Caco-2 (cell line): ENCODE results near the gene SRGAP2B. TPM values are rescaled to one million over a fixed set of nuclear protein-coding genes. Genes with fewer than 3 reads are reported as not detected.
"Not testable (repeated sequence)": the region's sequence is repeated elsewhere in the genome, so short reads cannot be mapped to it uniquely, and the experiment has no call there.

Experiments used
- Bru-seq: library from RNA; stranded (reverse); fragments of 400-500 nt; gene quantifications from one replicate; lab custom pipeline; 2021; lab: Mats Ljungman, UMichigan
- BruChase-seq, 2 experiments: library from RNA; stranded (reverse); fragments of 400-500 nt; gene quantifications; one replicate each; lab custom pipeline; 2021; lab: Mats Ljungman, UMichigan
- BruUV-seq: library from RNA; stranded (reverse); fragments of 400-500 nt; replicated peaks from 2 replicates; lab custom pipeline; 2021; lab: Mats Ljungman, UMichigan
- CTCF ChIA-PET: fragments of 300-600 bp; sonication (Branson Sonifier 250); formaldehyde crosslinking; loops from one replicate; lab custom pipeline; 2022; ENCODE audit warnings: antibody characterized with exemption; lab: Charles Lee
- POLR2A ChIA-PET: fragments of 300-600 bp; sonication (Branson Sonifier 250); formaldehyde crosslinking; loops from one replicate; lab custom pipeline; 2022; ENCODE audit warnings: antibody characterized with exemption; lab: Charles Lee
- DNase-seq, 2 experiments: peaks; one replicate each; pipeline versions ENCODE4 v3.0.0 to v3.0.0-alpha.2; 2020 to 2022
- H3K27me3 ChIP-seq: replicated peaks from 2 replicates; pipeline ENCODE4 v1.6.0; 2011; ENCODE audit warnings: low read length; ENCODE audit not compliant: control insufficient read depth, insufficient read depth
- H3K36me3 ChIP-seq: 2 replicates; pipeline ENCODE4 v1.5.1; 2011; ENCODE audit warnings: low read length; ENCODE audit not compliant: control insufficient read depth, insufficient read depth
- H3K4me1 ChIP-seq: fragments of 250-450 bp; sonication (Bioruptor Pico); 2 replicates; pipeline ENCODE4 v1.5.1; 2020; ENCODE audit warnings: mild to moderate bottlenecking
- H3K4me3 ChIP-seq: 2 replicates; pipeline ENCODE4 v1.5.1; 2011; ENCODE audit warnings: low read depth, mild to moderate bottlenecking, control low read depth, low read length
- H3K9me3 ChIP-seq: fragments of 250-450 bp; sonication (Bioruptor Pico); 2 replicates; pipeline ENCODE4 v1.5.1; 2020; ENCODE audit warnings: mild to moderate bottlenecking, moderate library complexity
- H3K27ac Mint-ChIP-seq: one replicate; pipeline ENCODE4 v1.8.0; 2022; ENCODE audit warnings: mixed read lengths; ENCODE audit not compliant: unreplicated experiment
- H3K27me3 Mint-ChIP-seq: one replicate; pipeline ENCODE4 v1.8.0; 2022; ENCODE audit warnings: mixed read lengths; ENCODE audit not compliant: insufficient read depth, unreplicated experiment
- H3K36me3 Mint-ChIP-seq: one replicate; pipeline ENCODE4 v1.8.0; 2022; ENCODE audit warnings: mild to moderate bottlenecking, mixed read lengths; ENCODE audit not compliant: insufficient read depth, unreplicated experiment
- H3K4me1 Mint-ChIP-seq: one replicate; pipeline ENCODE4 v1.8.0; 2022; ENCODE audit warnings: low read depth, mixed read lengths; ENCODE audit not compliant: unreplicated experiment
- H3K4me3 Mint-ChIP-seq: one replicate; pipeline ENCODE4 v1.8.0; 2022; ENCODE audit warnings: mild to moderate bottlenecking, moderate library complexity, mixed read lengths; ENCODE audit not compliant: unreplicated experiment
- H3K9me3 Mint-ChIP-seq: one replicate; pipeline ENCODE4 v1.8.0; 2022; ENCODE audit warnings: mixed read lengths; ENCODE audit not compliant: unreplicated experiment
- intact Hi-C: fragments of 100-400 bp; cut with micrococcal nuclease; formaldehyde crosslinking; loops from one replicate; pipeline ENCODE4 v1.10.0; 2022; ENCODE audit not compliant: unreplicated experiment
- long read RNA-seq: library from polyadenylated mRNA; stranded (forward); transcript quantifications from one replicate; pipeline ENCODE4 v2.0.0, GENCODE V29; 2022
- total RNA-seq: library from RNA; stranded (reverse); gene quantifications from 2 replicates; pipeline ENCODE4 v1.2.3, GENCODE V29; 2022

Gene SRGAP2B
- total RNA-seq (6.3 and 6.5 TPM in 2 replicates), Bru-seq, nascent RNA (percentile 53 among the genes with signal in this experiment), BruChase-seq, experiment 1, labeled RNA remaining after a 2-hour chase (percentile 44 among the genes with signal in this experiment), BruChase-seq, experiment 2, labeled RNA remaining after a 6-hour chase (percentile 43 among the genes with signal in this experiment)
- long read RNA-seq, partial matches to known transcripts, result 0 of 2 reads
- long read RNA-seq, other reads (novel, unspliced or antisense), result 2 of 2 reads

DNA sequence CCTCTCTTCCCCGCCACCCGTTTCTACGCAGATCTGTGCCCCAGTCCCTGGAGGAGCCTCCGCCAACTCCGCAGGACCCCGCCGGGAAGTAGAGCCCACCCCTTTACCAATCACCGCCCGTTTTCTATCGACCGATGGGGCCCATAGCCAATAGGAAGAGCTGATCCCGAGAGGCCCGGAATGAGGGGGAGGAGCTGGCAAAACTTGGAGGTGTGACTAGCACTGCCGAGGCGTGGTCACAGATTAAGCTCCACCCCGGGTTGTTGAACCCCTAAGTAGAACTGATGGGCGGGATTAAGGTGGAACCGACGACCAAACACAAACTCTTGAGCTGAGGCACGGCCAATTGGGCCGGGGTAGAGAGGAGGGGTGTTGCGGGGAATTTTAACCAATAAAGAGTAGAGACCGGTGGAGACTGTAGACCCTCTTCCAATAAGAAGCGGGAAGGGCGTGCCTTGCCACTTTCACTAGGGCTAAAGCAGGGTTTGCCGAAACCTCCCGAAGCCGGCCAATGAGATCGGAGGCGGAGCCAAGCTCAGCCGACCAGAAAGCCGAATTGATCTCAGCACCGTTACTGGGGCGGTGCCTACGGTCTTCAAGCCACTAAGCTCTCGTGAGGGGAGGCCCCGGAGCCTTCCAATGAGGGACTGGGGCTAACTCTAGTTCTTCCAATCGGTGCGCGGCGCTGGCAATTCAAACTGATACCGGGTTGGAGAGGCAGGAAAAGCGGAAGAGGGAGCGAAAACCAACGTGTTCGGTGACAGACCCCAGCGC, at the start of gene SRGAP2B, which contains the start of gene FAM72D:
Gene SRGAP2B (minus strand): TSS at position 45 of the 774 bp plus-strand sequence. CDS start 2,427 bp downstream, outside the sequence.
Gene FAM72D (plus strand): TSS at position 691 of the 774 bp plus-strand sequence. CDS start 874 bp downstream, outside the sequence.
- POLR2A ChIA-PET, DNase-seq, H3K36me3 ChIP-seq, H3K4me1 ChIP-seq, H3K9me3 Mint-ChIP-seq, BruUV-seq, H3K27ac Mint-ChIP-seq, intact Hi-C loops, CTCF ChIA-PET, H3K9me3 ChIP-seq, H3K4me1 Mint-ChIP-seq, H3K27me3 Mint-ChIP-seq, H3K36me3 Mint-ChIP-seq, H3K27me3 ChIP-seq: not testable (repeated sequence)
- peak within 1 kb of the TSS; percentile 62 for H3K4me3 Mint-ChIP-seq
- H3K4me3 ChIP-seq, result peak within 1 kb of the TSS; percentile 37

DNA sequence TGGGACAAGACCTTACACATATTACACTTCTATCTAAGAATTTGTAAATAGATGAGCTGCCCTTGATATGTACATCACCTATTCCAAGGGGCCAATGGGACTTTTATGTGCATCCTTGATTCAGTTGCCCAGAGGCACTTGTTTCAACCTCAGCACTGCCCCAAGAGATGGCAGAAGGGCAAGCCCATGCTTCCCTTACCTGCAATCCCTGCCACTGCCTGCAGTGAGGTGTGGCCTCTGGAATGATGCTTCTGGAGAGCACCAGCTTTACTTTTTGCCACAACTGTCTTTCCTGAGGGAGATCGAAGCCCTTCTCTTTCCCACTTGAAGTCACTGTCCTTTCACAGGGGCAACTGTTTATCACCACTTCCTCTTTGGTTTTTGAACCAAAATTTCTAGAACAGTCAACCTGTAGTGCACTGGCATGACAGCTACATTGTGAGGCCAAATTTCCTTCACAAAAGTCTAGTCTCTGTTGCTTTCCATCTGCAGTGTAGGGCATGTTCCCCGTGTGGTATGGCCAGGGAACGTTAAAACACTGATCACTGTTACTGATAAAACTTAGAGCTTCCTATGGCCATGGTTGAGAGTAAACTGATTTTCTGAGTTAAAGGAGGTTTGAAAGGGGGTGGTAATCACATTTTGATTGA, 49.3 kb upstream of the SRGAP2B start:
- H3K4me3 Mint-ChIP-seq, H3K9me3 ChIP-seq, H3K9me3 Mint-ChIP-seq, POLR2A ChIA-PET, BruUV-seq, H3K27me3 Mint-ChIP-seq, H3K4me1 Mint-ChIP-seq, DNase-seq, H3K4me1 ChIP-seq, H3K36me3 Mint-ChIP-seq, intact Hi-C loops, H3K27ac Mint-ChIP-seq, H3K36me3 ChIP-seq, H3K27me3 ChIP-seq, H3K4me3 ChIP-seq, CTCF ChIA-PET: not testable (repeated sequence)

DNA sequence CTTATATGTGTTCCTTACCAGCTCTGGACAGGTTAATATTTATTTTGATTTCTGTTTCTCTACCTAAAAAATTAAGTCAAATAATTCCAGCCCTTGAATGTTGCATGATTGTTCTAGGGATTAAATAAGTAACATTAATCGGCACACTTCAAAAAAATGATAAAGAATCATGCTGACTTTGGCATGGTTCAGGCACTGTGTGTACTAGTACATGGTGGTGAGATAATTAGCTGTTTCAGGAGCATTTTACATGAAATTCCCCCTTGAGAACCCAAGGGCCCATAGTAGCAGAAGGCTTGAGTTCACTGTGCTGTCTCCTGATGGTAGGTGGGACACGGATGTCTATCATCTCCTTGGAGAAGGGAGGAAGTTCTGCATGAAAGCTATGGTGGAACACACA, 45.4 kb upstream of the SRGAP2B start:
- H3K36me3 Mint-ChIP-seq, H3K36me3 ChIP-seq, H3K27ac Mint-ChIP-seq, H3K27me3 ChIP-seq, H3K4me3 ChIP-seq, H3K4me1 Mint-ChIP-seq, CTCF ChIA-PET, H3K4me1 ChIP-seq, H3K27me3 Mint-ChIP-seq, H3K4me3 Mint-ChIP-seq, BruUV-seq, DNase-seq, H3K9me3 ChIP-seq, intact Hi-C loops, POLR2A ChIA-PET, H3K9me3 Mint-ChIP-seq: not testable (repeated sequence)

DNA sequence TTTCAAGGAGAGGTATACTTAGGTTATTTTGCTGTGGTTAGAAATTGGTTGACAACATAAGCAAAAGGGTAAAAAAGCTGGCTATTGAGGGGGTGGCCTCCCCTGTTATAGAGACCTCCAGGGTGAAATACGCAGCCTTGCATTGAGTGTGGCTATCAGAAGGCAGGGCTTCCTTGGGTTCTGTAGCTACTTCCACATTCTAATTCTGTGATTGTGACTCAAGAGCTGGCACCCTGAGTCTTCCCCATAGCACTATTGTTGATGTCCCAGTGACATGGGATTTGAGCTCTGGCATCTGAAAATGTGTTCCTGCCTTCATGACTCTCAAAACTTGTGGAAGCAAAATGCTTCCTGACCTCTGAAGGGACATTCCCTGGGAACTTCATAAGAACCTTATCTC, 39.3 kb upstream of the SRGAP2B start:
- H3K36me3 ChIP-seq, POLR2A ChIA-PET, H3K4me1 Mint-ChIP-seq, intact Hi-C loops, H3K4me3 ChIP-seq, BruUV-seq, H3K27me3 ChIP-seq, H3K27me3 Mint-ChIP-seq, DNase-seq, CTCF ChIA-PET, H3K9me3 ChIP-seq, H3K36me3 Mint-ChIP-seq, H3K27ac Mint-ChIP-seq, H3K9me3 Mint-ChIP-seq, H3K4me3 Mint-ChIP-seq, H3K4me1 ChIP-seq: not testable (repeated sequence)

DNA sequence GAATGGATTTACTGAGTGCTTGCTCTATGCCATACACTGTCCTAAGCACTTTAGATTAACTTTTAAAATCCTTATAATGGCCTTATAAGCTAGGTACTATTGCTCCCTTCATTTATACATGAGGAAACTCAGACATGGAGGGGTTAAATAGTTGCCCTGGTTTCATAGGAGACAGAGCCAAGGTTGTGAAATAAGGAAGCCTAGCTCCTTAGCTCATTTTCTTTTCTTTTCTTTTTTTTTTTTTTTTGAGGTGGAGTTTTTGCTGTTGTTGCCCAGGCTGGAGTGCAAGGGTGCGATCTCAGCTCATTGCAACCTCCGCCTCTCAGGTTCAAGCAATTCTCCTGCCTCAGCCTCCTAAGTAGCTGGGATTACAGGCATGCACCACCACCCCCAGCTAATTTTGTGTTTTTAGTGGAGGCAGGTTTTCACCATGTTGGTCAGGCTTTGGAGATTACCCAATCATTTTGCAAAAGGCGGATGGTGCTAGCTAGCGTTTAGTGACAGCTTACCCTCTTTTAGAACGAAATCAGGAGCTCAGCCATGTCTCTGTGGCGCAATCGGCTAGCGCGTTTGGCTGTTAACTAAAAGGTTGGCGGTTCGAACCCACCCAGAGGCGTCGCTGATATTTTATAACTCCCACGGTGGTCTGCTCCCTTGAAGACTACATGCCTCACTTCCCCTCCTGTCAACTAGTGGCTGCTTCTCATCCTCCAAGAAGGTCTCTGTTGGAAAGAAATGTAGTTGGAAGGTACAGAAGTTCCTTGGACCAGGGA, 33.8 kb upstream of the SRGAP2B start:
- H3K27ac Mint-ChIP-seq, H3K9me3 Mint-ChIP-seq, POLR2A ChIA-PET, H3K36me3 ChIP-seq, H3K9me3 ChIP-seq, CTCF ChIA-PET, H3K4me3 Mint-ChIP-seq, H3K4me1 ChIP-seq, H3K27me3 ChIP-seq, H3K4me3 ChIP-seq, H3K27me3 Mint-ChIP-seq, H3K36me3 Mint-ChIP-seq, BruUV-seq, H3K4me1 Mint-ChIP-seq, intact Hi-C loops: not testable (repeated sequence)
- DNase-seq, result peak in 1 of 2 experiments; percentile 0

DNA sequence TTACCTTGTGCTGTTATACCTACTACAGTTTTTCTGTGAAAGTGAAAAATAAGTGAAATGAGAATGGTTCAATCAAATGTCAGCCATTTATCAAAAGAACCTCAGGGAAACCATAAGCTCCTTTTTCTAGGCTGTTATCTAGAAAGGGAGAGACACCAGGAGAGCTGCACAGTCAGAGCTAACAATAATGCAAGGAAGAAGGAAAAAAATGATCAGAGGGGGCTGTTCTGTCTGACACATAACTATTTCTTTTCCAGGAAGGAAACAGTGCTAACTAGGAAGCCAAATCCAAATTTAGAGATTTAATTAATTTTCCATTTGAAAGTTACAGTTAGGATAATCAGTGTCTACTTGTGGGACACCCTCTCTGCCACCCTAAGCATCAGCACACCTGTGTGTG, 32.0 kb upstream of the SRGAP2B start:
- DNase-seq, H3K4me3 ChIP-seq, H3K9me3 ChIP-seq, H3K36me3 ChIP-seq, intact Hi-C loops, H3K27me3 Mint-ChIP-seq, BruUV-seq, H3K27me3 ChIP-seq, H3K9me3 Mint-ChIP-seq, H3K36me3 Mint-ChIP-seq, H3K27ac Mint-ChIP-seq, CTCF ChIA-PET, H3K4me1 ChIP-seq, H3K4me1 Mint-ChIP-seq, H3K4me3 Mint-ChIP-seq, POLR2A ChIA-PET: not testable (repeated sequence)
